WTC11 (cell line): Measurements from ENCODE around the gene CRY2. TPM values are rescaled to one million over a fixed set of nuclear protein-coding genes. Genes with fewer than 3 reads are reported as not detected.

ENCODE experiments used
- ATAC-seq: fragments of 200-7000 bp; cut with Tn5 transposase; 2 replicates; pipeline ENCODE4 v1.10.0; 2021; ENCODE audit warnings: mild to moderate bottlenecking, moderate library complexity
- CTCF ChIA-PET: fragments of 300-600 bp; sonication (Branson Sonifier 250); formaldehyde crosslinking; loops from one replicate; lab custom pipeline; 2021; ENCODE audit warnings: antibody characterized with exemption; lab: Charles Lee
- POLR2A ChIA-PET: fragments of 350-600 bp; sonication (Branson Sonifier 250); formaldehyde crosslinking; loops from one replicate; lab custom pipeline; 2021; ENCODE audit warnings: antibody characterized with exemption; lab: Charles Lee
- DNase-seq: peaks from one replicate; pipeline ENCODE4 v3.0.0; 2021; ENCODE audit warnings: low spot score
- H3K27ac Mint-ChIP-seq: 2 replicates; pipeline ENCODE4 v1.8.0; 2021; ENCODE audit warnings: mixed read lengths
- H3K27me3 Mint-ChIP-seq: 2 replicates; pipeline ENCODE4 v1.8.0; 2021; ENCODE audit warnings: low read depth, mild to moderate bottlenecking, moderate library complexity, mixed read lengths
- H3K36me3 Mint-ChIP-seq: 2 replicates; pipeline ENCODE4 v1.8.0; 2021; ENCODE audit warnings: mixed read lengths
- H3K4me1 Mint-ChIP-seq: 2 replicates; pipeline ENCODE4 v1.8.0; 2022; ENCODE audit warnings: mixed read lengths
- H3K4me3 Mint-ChIP-seq: 2 replicates; pipeline ENCODE4 v1.8.0; 2021; ENCODE audit warnings: mild to moderate bottlenecking, moderate library complexity, mixed read lengths
- H3K9me3 Mint-ChIP-seq: 2 replicates; pipeline ENCODE4 v1.8.0; 2021; ENCODE audit warnings: mixed read lengths
- CTCF ChIP-seq: fragments of 200-600 bp; IDR thresholded peaks from 2 replicates; pipeline ENCODE4 v1.8.0; 2022; ENCODE audit warnings: antibody characterized with exemption
- EMX1 ChIP-seq: fragments of 250-450 bp; sonication (Bioruptor Pico); IDR thresholded peaks from 2 replicates; pipeline ENCODE4 v1.8.0; 2021; ENCODE audit warnings: mild to moderate bottlenecking
- ETV6 ChIP-seq: sonication (generic); formaldehyde crosslinking; IDR thresholded peaks from 2 replicates; pipeline ENCODE4 v1.8.1; 2022; ENCODE audit warnings: mild to moderate bottlenecking, missing genetic modification reagents
- FOXP1 ChIP-seq: sonication (generic); formaldehyde crosslinking; IDR thresholded peaks from 2 replicates; pipeline ENCODE4 v1.8.0; 2022; ENCODE audit warnings: missing genetic modification reagents, mild to moderate bottlenecking, moderate library complexity, borderline replicate concordance
- GRHL2 ChIP-seq: fragments of 250-450 bp; sonication (Bioruptor Pico); IDR thresholded peaks from 2 replicates; pipeline ENCODE4 v1.8.0; 2022; ENCODE audit warnings: mild to moderate bottlenecking, moderate library complexity; ENCODE audit not compliant: insufficient replicate concordance, severe bottlenecking
- KAT7 ChIP-seq: sonication (generic); formaldehyde crosslinking; IDR thresholded peaks from 2 replicates; pipeline ENCODE4 v1.8.1; 2023; ENCODE audit warnings: missing genetic modification reagents, mild to moderate bottlenecking, borderline replicate concordance
- MXD4 ChIP-seq: fragments of 250-450 bp; sonication (Bioruptor Pico); IDR thresholded peaks from 2 replicates; pipeline ENCODE4 v1.8.0; 2021; ENCODE audit warnings: mild to moderate bottlenecking, moderate library complexity, borderline replicate concordance
- TEAD4 ChIP-seq: sonication (generic); formaldehyde crosslinking; IDR thresholded peaks from 2 replicates; pipeline ENCODE4 v1.8.0; 2022; ENCODE audit warnings: mild to moderate bottlenecking, missing genetic modification reagents
- ZNF138 ChIP-seq: sonication (generic); formaldehyde crosslinking; conservative IDR thresholded peaks from 2 replicates; pipeline ENCODE4 v1.8.1; 2022; ENCODE audit warnings: mild to moderate bottlenecking, moderate library complexity, missing genetic modification reagents
- ZNF263 ChIP-seq: sonication (generic); formaldehyde crosslinking; IDR thresholded peaks from 2 replicates; pipeline ENCODE4 v1.8.1; 2022; ENCODE audit warnings: low read depth, mild to moderate bottlenecking, moderate library complexity, missing genetic modification reagents
- ZNF416 ChIP-seq: fragments of 250-450 bp; sonication (Bioruptor Pico); IDR thresholded peaks from 2 replicates; pipeline ENCODE4 v1.9.0; 2021; ENCODE audit warnings: mild to moderate bottlenecking, inconsistent platforms
- ZNF532 ChIP-seq: fragments of 250-450 bp; sonication (Bioruptor Pico); IDR thresholded peaks from 2 replicates; pipeline ENCODE4 v1.9.0; 2021; ENCODE audit warnings: mild to moderate bottlenecking, borderline replicate concordance
- ZNF671 ChIP-seq: fragments of 250-450 bp; sonication (Bioruptor Pico); IDR thresholded peaks from 2 replicates; pipeline ENCODE4 v1.8.0; 2021; ENCODE audit warnings: mild to moderate bottlenecking
- total RNA-seq: library from RNA; stranded (reverse); gene quantifications from 3 replicates; pipeline ENCODE4 v1.2.3, GENCODE V29; 2021
- TF ChIP-seq, protein P1 (sequence below): sonication (generic); formaldehyde crosslinking; IDR thresholded peaks from 2 replicates; pipeline ENCODE4 v1.8.1; 2023; ENCODE audit warnings: mild to moderate bottlenecking, missing genetic modification reagents, borderline replicate concordance
- TF ChIP-seq, protein P2 (sequence below): sonication (generic); formaldehyde crosslinking; IDR thresholded peaks from 2 replicates; pipeline ENCODE4 v1.8.1; 2022; ENCODE audit warnings: mild to moderate bottlenecking, moderate library complexity, missing genetic modification reagents

Gene CRY2
- total RNA-seq, 1 experiment from 2014 or later: 18.3 TPM

GRCh38 chr11:45931739-45932138, 84.5 kb downstream of the CRY2 start:
- no peaks in the 10 kb centered on the region; the same call in 1 of the 2 replicates for H3K27me3 Mint-ChIP-seq
- ChIA-PET CTCF (interaction anchor here (0.6 to 0.7 kb wide), 2 partner anchors 75 to 76 kb away, joined by 3 to 4 read pairs; no protein-coding TSS in a partner anchor), POLR2A (interaction anchor here (1.7 kb wide), 1 partner anchor 10 kb away, joined by 6 read pairs; the partner anchor contains the start of gene LARGE2)
- H3K4me1 Mint-ChIP-seq: no peaks in the 10 kb centered on the region; the same call in 1 of the 2 replicates
- H3K36me3 Mint-ChIP-seq: peaks cover 26% of the 10 kb centered on the region
- H3K9me3 Mint-ChIP-seq: no peaks in the 10 kb centered on the region
- no peak for ATAC-seq
- TF ChIP-seq ZNF532: no peak
- no peak for TF ChIP-seq TEAD4 (CRISPR knock-in tag)
- no peak for TF ChIP-seq KAT7 (CRISPR knock-in tag)
- no peak for TF ChIP-seq MXD4 (CRISPR knock-in tag)
- TF ChIP-seq, protein P1, sequence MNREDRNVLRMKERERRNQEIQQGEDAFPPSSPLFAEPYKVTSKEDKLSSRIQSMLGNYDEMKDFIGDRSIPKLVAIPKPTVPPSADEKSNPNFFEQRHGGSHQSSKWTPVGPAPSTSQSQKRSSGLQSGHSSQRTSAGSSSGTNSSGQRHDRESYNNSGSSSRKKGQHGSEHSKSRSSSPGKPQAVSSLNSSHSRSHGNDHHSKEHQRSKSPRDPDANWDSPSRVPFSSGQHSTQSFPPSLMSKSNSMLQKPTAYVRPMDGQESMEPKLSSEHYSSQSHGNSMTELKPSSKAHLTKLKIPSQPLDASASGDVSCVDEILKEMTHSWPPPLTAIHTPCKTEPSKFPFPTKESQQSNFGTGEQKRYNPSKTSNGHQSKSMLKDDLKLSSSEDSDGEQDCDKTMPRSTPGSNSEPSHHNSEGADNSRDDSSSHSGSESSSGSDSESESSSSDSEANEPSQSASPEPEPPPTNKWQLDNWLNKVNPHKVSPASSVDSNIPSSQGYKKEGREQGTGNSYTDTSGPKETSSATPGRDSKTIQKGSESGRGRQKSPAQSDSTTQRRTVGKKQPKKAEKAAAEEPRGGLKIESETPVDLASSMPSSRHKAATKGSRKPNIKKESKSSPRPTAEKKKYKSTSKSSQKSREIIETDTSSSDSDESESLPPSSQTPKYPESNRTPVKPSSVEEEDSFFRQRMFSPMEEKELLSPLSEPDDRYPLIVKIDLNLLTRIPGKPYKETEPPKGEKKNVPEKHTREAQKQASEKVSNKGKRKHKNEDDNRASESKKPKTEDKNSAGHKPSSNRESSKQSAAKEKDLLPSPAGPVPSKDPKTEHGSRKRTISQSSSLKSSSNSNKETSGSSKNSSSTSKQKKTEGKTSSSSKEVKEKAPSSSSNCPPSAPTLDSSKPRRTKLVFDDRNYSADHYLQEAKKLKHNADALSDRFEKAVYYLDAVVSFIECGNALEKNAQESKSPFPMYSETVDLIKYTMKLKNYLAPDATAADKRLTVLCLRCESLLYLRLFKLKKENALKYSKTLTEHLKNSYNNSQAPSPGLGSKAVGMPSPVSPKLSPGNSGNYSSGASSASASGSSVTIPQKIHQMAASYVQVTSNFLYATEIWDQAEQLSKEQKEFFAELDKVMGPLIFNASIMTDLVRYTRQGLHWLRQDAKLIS (CRISPR knock-in tag): no peak
- no peak for TF ChIP-seq ZNF416 (CRISPR knock-in tag)
- TF ChIP-seq GRHL2 (CRISPR knock-in tag): no peak
- no peak for TF ChIP-seq ETV6 (CRISPR knock-in tag)
- TF ChIP-seq EMX1 (CRISPR knock-in tag): no peak
- TF ChIP-seq ZNF138 (CRISPR knock-in tag): no peak
- no peak for TF ChIP-seq FOXP1 (CRISPR knock-in tag)
- no peak for TF ChIP-seq ZNF671 (CRISPR knock-in tag)
- no peak for TF ChIP-seq CTCF
- TF ChIP-seq ZNF263: no peak
- TF ChIP-seq, protein P2, sequence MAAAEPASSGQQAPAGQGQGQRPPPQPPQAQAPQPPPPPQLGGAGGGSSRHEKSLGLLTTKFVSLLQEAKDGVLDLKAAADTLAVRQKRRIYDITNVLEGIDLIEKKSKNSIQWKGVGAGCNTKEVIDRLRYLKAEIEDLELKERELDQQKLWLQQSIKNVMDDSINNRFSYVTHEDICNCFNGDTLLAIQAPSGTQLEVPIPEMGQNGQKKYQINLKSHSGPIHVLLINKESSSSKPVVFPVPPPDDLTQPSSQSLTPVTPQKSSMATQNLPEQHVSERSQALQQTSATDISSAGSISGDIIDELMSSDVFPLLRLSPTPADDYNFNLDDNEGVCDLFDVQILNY: no peak
- no peak overlapping the region for H3K4me3 Mint-ChIP-seq
- DNase-seq: no peak
- peak overlapping the region; percentile 89 for H3K27ac Mint-ChIP-seq
